K562 (cell line): ENCODE measurements around the gene DLX2. TPM values are rescaled to one million over a fixed set of nuclear protein-coding genes. Genes with fewer than 3 reads are reported as not detected.

Source experiments
- ATAC-seq: fragments of 200-7000 bp; cut with Tn5 transposase; 3 replicates; pipeline ENCODE4 v1.9.1; 2020; ENCODE audit warnings: moderate library complexity
- BruUV-seq: library from RNA; stranded (reverse); fragments of 400-500 nt; replicated peaks from 2 replicates; lab custom pipeline; 2021; lab: Mats Ljungman, UMichigan
- CTCF ChIA-PET: fragments of 300-600 bp; formaldehyde crosslinking; extraction: SDS; loops from one replicate; lab custom pipeline; 2021; ENCODE audit warnings: low intra/inter-chr PET ratio; lab: Yijun Ruan, JAX
- POLR2A ChIA-PET: fragments of 300-600, 350-650 bp; sonication (Branson Sonifier 250); formaldehyde crosslinking; extraction: SDS; loops from one replicate; lab custom pipeline; 2021; ENCODE audit warnings: antibody characterized with exemption, inconsistent platforms; lab: Yijun Ruan, JAX
- DNase-seq, 4 experiments: peaks; one replicate each; pipeline versions ENCODE4 v3.0.0 to v3.0.0-alpha.2; 2011 to 2018; ENCODE audit warnings: low spot score in 3 of 4, mixed read lengths in 3 of 4; ENCODE audit errors: extremely low read depth in 1 of 4
- FAIRE-seq: peaks from 2 replicates; lab custom pipeline; 2011; peaks lifted over from hg19 to GRCh38; lab: Jason Lieb, UNC
- H2AFZ ChIP-seq: 2 replicates; pipeline ENCODE4 v1.6.0; 2011; ENCODE audit warnings: low read depth, low read length, control low read depth, inconsistent platforms
- H3K27ac ChIP-seq: fragments of 200-600 bp; 3 replicates; pipeline ENCODE4 v1.8.0; 2011; ENCODE audit warnings: low read depth, mild to moderate bottlenecking, control low read depth, inconsistent platforms, low read length, moderate library complexity, mixed read lengths; ENCODE audit errors: extremely low read depth
- H3K27me3 ChIP-seq, 2 experiments: fragments of 300-600 bp in 1 of 2; 2 replicates in 1 of 2; 3 replicates in 1 of 2; pipeline versions ENCODE4 v1.6.0 to v1.8.0; 2011; ENCODE audit warnings: inconsistent platforms in 2 of 2, low read length in 2 of 2, mild to moderate bottlenecking in 1 of 2, mixed read lengths in 1 of 2, moderate library complexity in 1 of 2; ENCODE audit not compliant: control insufficient read depth in 2 of 2, insufficient read depth in 2 of 2
- H3K36me3 ChIP-seq: fragments of 300-600 bp; 3 replicates; pipeline ENCODE4 v1.8.0; 2011; ENCODE audit warnings: mild to moderate bottlenecking, low read length, inconsistent platforms; ENCODE audit not compliant: control insufficient read depth, insufficient read depth
- H3K4me1 ChIP-seq, 2 experiments: fragments of 200-600 bp in 1 of 2; replicated peaks in 1 of 2; 2 replicates in 1 of 2; 3 replicates in 1 of 2; pipeline versions ENCODE4 v1.5.1 to v1.8.0; 2011; ENCODE audit warnings: inconsistent platforms in 2 of 2, low read length in 2 of 2, mild to moderate bottlenecking in 1 of 2, mixed read lengths in 1 of 2, moderate library complexity in 1 of 2; ENCODE audit not compliant: control insufficient read depth in 2 of 2, insufficient read depth in 2 of 2
- H3K4me2 ChIP-seq: 2 replicates; pipeline ENCODE4 v1.6.1; 2011; ENCODE audit warnings: low read length, control low read depth, inconsistent platforms, mixed read lengths; ENCODE audit not compliant: insufficient read depth
- H3K4me3 ChIP-seq: fragments of 200-600 bp; sonication (generic), shearing (Covaris generic); 2 replicates; pipeline ENCODE4 v1.5.1; 2016; ENCODE audit warnings: control low read depth, inconsistent platforms
- H3K79me2 ChIP-seq: fragments of 200-600 bp; 3 replicates; pipeline ENCODE4 v1.8.0; 2011; ENCODE audit warnings: low read length, inconsistent platforms; ENCODE audit not compliant: control insufficient read depth, insufficient read depth
- H3K9ac ChIP-seq, 2 experiments: 2 replicates each; pipeline versions ENCODE4 v1.6.0 to v1.6.1; 2011; ENCODE audit warnings: low read depth in 2 of 2, low read length in 2 of 2, control low read depth in 1 of 2, inconsistent platforms in 1 of 2, mild to moderate bottlenecking in 1 of 2, mixed read lengths in 1 of 2; ENCODE audit not compliant: insufficient read depth in 1 of 2
- H3K9me1 ChIP-seq: one replicate; pipeline ENCODE4 v1.6.0; 2011; ENCODE audit warnings: inconsistent platforms, mild to moderate bottlenecking, low read length, moderate library complexity; ENCODE audit not compliant: control insufficient read depth, insufficient read depth
- H3K9me3 ChIP-seq: replicated peaks from 2 replicates; pipeline ENCODE4 v1.5.1; 2011; ENCODE audit warnings: low read depth, low read length, inconsistent platforms; ENCODE audit not compliant: control insufficient read depth, insufficient read depth
- H4K20me1 ChIP-seq: replicated peaks from 2 replicates; pipeline ENCODE4 v1.6.1; 2011; ENCODE audit warnings: low read length, inconsistent platforms, mixed read lengths; ENCODE audit not compliant: control insufficient read depth, insufficient read depth
- BACH1 ChIP-seq: fragments of 200-800 bp; sonication (Bioruptor generic); IDR thresholded peaks from 2 replicates; pipeline ENCODE4 v1.6.1; 2016; ENCODE audit warnings: missing genetic modification characterization, missing compliant biosample characterization
- CBX1 ChIP-seq: sonication (generic); IDR thresholded peaks from 2 replicates; pipeline ENCODE4 v1.6.1; 2016; ENCODE audit warnings: antibody characterized with exemption, low read depth, mild to moderate bottlenecking
- ELF4 ChIP-seq: fragments of 450-650 bp; formaldehyde crosslinking; IDR thresholded peaks from 2 replicates; pipeline ENCODE4 v1.4.0; 2022; ENCODE audit warnings: missing genetic modification characterization
- FOXA1 ChIP-seq: fragments of 450-650 bp; IDR thresholded peaks from 2 replicates; pipeline ENCODE4 v1.6.1; 2016; ENCODE audit warnings: mild to moderate bottlenecking, borderline replicate concordance
- GATAD2A ChIP-seq: fragments of 450-650 bp; IDR thresholded peaks from 2 replicates; pipeline ENCODE4 v1.6.1; 2017
- HDGF ChIP-seq: fragments of 450-650 bp; IDR thresholded peaks from 2 replicates; pipeline ENCODE4 v1.6.1; 2016
- KLF13 ChIP-seq: fragments of 450-650 bp; IDR thresholded peaks from 2 replicates; pipeline ENCODE4 v1.6.1; 2016; ENCODE audit warnings: missing genetic modification characterization, low read depth, mild to moderate bottlenecking, missing compliant biosample characterization, moderate library complexity, borderline replicate concordance
- NFYB ChIP-seq: IDR thresholded peaks from 2 replicates; pipeline ENCODE4 v1.6.1; 2011; ENCODE audit warnings: mild to moderate bottlenecking, moderate library complexity; ENCODE audit not compliant: insufficient read length; ENCODE audit errors: extremely low read depth
- ZNF239 ChIP-seq: fragments of 250-450 bp; sonication (Bioruptor Pico); IDR thresholded peaks from 2 replicates; pipeline ENCODE4 v1.4.0; 2020; ENCODE audit warnings: mild to moderate bottlenecking
- ZNF695 ChIP-seq: fragments of 450-650 bp; formaldehyde crosslinking; IDR thresholded peaks from 2 replicates; pipeline ENCODE4 v1.4.0; 2020; ENCODE audit warnings: mild to moderate bottlenecking, moderate library complexity
- WGBS: fragments of 100-300 bp; shearing (Covaris generic); methylation state at CpG from one replicate; pipeline ENCODE4 v1.1.6; 2016; ENCODE audit warnings: low coverage, mixed read lengths; ENCODE audit not compliant: insufficient coverage; ENCODE audit errors: missing lambda C conversion rate; 5-methylcytosine and 5-hydroxymethylcytosine counted together
- in situ Hi-C: fragments of 300-500 bp; cut with MboI; formaldehyde crosslinking; loops from 4 replicates; pipeline ENCODE4 v1.15.0; 2018; ENCODE audit warnings: inconsistent platforms, mixed read lengths
- intact Hi-C: fragments of 100-400 bp; cut with micrococcal nuclease; formaldehyde crosslinking; loops from 2 replicates; pipeline ENCODE4 v1.14.2; 2022
- polyA plus RNA-seq, 8 experiments: library from polyadenylated mRNA; depleted of rRNA in 4 of 8; stranded (reverse) in 5 of 8; unstranded in 3 of 8; fragments of >200 nt; fragmentation: Nextera tagmentation in 2 of 8; fragmentation: Illumina TruSeq in 1 of 8; extraction: Ambion mirVana in 2 of 8; extraction: Trizol in 1 of 8; gene quantifications; 2 replicates each; pipeline versions ENCODE4 v1.2.1 to v1.2.3, GENCODE V29; 2011 to 2014; ENCODE audit warnings: inconsistent platforms in 1 of 8, missing spikeins in 1 of 8
- total RNA-seq, 7 experiments: library from RNA; depleted of rRNA in 6 of 7; stranded (reverse); fragments of >200 nt in 6 of 7; fragmentation: Illumina TruSeq in 2 of 7; extraction: Trizol in 2 of 7; gene quantifications; 2 replicates each; pipeline versions ENCODE4 v1.2.1 to v1.2.3, GENCODE V29; 2011 to 2021; ENCODE audit warnings: low replicate concordance in 1 of 7
- TF ChIP-seq, protein P1 (sequence below), 2 experiments: fragments of 450-650 bp in 1 of 2; IDR thresholded peaks; 2 replicates each; pipeline ENCODE4 v1.6.1; 2011 to 2017; ENCODE audit warnings: low read depth in 2 of 2, antibody characterized with exemption in 1 of 2, borderline replicate concordance in 1 of 2, low read length in 1 of 2, mild to moderate bottlenecking in 1 of 2, mixed read lengths in 1 of 2; ENCODE audit not compliant: control insufficient read depth in 1 of 2
- TF ChIP-seq, protein P2 (sequence below): sonication (generic); formaldehyde crosslinking; IDR thresholded peaks from 2 replicates; pipeline ENCODE4 v1.5.0; 2020; ENCODE audit warnings: missing genetic modification reagents
- TF ChIP-seq, protein P3 (sequence below): fragments of 250-450 bp; sonication (Bioruptor Pico); IDR thresholded peaks from 2 replicates; pipeline ENCODE4 v1.4.0; 2020; ENCODE audit warnings: mild to moderate bottlenecking, moderate library complexity

Gene DLX2
- total and polyA plus RNA-seq, 9 of the 15 experiments (the other 6 are each of a cell fraction or from before 2014, with no cell fraction given), result 0.14 to 4.3 (median 0.86) TPM

DNA sequence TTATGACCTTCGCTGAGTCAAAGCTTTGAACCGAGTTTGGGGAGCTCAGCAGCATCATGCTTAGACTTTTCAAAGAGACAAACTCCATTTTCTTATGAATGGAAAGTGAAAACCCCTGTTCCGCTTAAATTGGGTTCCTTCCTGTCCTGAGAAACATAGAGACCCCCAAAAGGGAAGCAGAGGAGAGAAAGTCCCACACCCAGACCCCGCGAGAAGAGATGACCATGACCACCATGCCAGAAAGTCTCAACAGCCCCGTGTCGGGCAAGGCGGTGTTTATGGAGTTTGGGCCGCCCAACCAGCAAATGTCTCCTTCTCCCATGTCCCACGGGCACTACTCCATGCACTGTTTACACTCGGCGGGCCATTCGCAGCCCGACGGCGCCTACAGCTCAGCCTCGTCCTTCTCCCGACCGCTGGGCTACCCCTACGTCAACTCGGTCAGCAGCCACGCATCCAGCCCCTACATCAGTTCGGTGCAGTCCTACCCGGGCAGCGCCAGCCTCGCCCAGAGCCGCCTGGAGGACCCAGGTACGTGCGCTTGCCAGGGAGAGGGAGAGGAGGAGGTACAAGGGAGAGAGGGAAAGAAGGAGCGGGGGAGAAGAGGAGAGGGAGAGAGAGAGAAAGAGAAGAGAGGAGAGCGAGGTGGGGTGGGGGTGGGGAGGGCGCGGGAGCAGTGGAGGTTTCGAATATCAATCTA lies 17.1 kb downstream of the DLX2 start, which contains the start of gene DLX1:
DLX1 (plus strand) TSS at position 48 of the 700 bp plus-strand sequence; CDS start at position 219, 171 bp downstream.
- intact Hi-C loops, result loop anchor here (1.0 to 2.0 kb wide), 3 partner anchors 13 to 85 kb away; no protein-coding TSS in a partner anchor
- CTCF ChIA-PET, result interaction anchor here (0.7 kb wide), 1 partner anchor 162 kb away, joined by 3 read pairs; no protein-coding TSS in a partner anchor
- H3K79me2 ChIP-seq, result peaks cover 8% of the 10 kb centered on the region; the same call in 2 of the 3 replicates
- WGBS, result 3% methylated on average over 27 of the region's 34 CpGs
- peak within 1 kb of the TSS; percentile 99 for H2AFZ ChIP-seq
- H3K27ac ChIP-seq, result peak within 1 kb of the TSS; percentile 81
- peak within 1 kb of the TSS; percentile 79 to 95 for H3K9ac ChIP-seq
- POLR2A ChIA-PET, result interaction anchor here (0.5 to 1.7 kb wide), 19 partner anchors 9 to 398 kb away, joined by 3 to 14 read pairs (median 4); partner anchors contain the start of genes DYNC1I2 and SLC25A12
- no peaks in the 10 kb centered on the region for H4K20me1 ChIP-seq
- no peaks in the 10 kb centered on the region for H3K27me3 ChIP-seq
- H3K4me2 ChIP-seq, result peak within 1 kb of the TSS; percentile 94
- BruUV-seq, result TSS peak; percentile 78
- H3K4me3 ChIP-seq, result peak within 1 kb of the TSS; percentile 65
- no peaks in the 10 kb centered on the region for H3K9me1 ChIP-seq
- peaks cover 20% of the 10 kb centered on the region; the same call in 1 of the 3 replicates for H3K36me3 ChIP-seq
- DNase-seq (peak in 3 of 4 experiments; percentile 50 to 62 (median 52)), FAIRE-seq (no peak), ATAC-seq (peak; percentile 48)
- H3K4me1 ChIP-seq, result peaks cover 7 to 42% of the 10 kb centered on the region in 2 experiments; a peak in 4 of 5 replicates
- in situ Hi-C loops, result no loop called here
- H3K9me3 ChIP-seq, result no peaks in the 10 kb centered on the region
- TF ChIP-seq KLF13 (0 out of 2 replicates have a peak, but pooled peaks have one; percentile 38), ELF4 (CRISPR knock-in tag) (no peak), GATAD2A (peak; percentile 86), ZNF239 (CRISPR knock-in tag) (no peak), HDGF (peak; percentile 88; the same call in 1 of the 2 replicates), FOXA1 (no peak), ZNF695 (CRISPR knock-in tag) (no peak), NFYB (peak; percentile 87), BACH1 (no peak), CBX1 (no peak)
- TF ChIP-seq, protein P1, sequence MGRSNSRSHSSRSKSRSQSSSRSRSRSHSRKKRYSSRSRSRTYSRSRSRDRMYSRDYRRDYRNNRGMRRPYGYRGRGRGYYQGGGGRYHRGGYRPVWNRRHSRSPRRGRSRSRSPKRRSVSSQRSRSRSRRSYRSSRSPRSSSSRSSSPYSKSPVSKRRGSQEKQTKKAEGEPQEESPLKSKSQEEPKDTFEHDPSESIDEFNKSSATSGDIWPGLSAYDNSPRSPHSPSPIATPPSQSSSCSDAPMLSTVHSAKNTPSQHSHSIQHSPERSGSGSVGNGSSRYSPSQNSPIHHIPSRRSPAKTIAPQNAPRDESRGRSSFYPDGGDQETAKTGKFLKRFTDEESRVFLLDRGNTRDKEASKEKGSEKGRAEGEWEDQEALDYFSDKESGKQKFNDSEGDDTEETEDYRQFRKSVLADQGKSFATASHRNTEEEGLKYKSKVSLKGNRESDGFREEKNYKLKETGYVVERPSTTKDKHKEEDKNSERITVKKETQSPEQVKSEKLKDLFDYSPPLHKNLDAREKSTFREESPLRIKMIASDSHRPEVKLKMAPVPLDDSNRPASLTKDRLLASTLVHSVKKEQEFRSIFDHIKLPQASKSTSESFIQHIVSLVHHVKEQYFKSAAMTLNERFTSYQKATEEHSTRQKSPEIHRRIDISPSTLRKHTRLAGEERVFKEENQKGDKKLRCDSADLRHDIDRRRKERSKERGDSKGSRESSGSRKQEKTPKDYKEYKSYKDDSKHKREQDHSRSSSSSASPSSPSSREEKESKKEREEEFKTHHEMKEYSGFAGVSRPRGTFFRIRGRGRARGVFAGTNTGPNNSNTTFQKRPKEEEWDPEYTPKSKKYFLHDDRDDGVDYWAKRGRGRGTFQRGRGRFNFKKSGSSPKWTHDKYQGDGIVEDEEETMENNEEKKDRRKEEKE (IDR thresholded peaks at IDR 0.05; ENCODE audit: borderline replicate concordance in 1 of 2, control insufficient read depth in 1 of 2, low read depth in 2 of 2, low read length in 1 of 2), result no peak
- TF ChIP-seq, protein P2, sequence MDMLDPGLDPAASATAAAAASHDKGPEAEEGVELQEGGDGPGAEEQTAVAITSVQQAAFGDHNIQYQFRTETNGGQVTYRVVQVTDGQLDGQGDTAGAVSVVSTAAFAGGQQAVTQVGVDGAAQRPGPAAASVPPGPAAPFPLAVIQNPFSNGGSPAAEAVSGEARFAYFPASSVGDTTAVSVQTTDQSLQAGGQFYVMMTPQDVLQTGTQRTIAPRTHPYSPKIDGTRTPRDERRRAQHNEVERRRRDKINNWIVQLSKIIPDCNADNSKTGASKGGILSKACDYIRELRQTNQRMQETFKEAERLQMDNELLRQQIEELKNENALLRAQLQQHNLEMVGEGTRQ (CRISPR knock-in tag), result no peak
- TF ChIP-seq, protein P3, sequence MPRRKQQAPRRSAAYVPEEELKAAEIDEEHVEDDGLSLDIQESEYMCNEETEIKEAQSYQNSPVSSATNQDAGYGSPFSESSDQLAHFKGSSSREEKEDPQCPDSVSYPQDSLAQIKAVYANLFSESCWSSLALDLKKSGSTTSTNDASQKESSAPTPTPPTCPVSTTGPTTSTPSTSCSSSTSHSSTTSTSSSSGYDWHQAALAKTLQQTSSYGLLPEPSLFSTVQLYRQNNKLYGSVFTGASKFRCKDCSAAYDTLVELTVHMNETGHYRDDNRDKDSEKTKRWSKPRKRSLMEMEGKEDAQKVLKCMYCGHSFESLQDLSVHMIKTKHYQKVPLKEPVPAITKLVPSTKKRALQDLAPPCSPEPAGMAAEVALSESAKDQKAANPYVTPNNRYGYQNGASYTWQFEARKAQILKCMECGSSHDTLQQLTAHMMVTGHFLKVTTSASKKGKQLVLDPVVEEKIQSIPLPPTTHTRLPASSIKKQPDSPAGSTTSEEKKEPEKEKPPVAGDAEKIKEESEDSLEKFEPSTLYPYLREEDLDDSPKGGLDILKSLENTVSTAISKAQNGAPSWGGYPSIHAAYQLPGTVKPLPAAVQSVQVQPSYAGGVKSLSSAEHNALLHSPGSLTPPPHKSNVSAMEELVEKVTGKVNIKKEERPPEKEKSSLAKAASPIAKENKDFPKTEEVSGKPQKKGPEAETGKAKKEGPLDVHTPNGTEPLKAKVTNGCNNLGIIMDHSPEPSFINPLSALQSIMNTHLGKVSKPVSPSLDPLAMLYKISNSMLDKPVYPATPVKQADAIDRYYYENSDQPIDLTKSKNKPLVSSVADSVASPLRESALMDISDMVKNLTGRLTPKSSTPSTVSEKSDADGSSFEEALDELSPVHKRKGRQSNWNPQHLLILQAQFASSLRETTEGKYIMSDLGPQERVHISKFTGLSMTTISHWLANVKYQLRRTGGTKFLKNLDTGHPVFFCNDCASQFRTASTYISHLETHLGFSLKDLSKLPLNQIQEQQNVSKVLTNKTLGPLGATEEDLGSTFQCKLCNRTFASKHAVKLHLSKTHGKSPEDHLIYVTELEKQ (CRISPR knock-in tag), result no peak
